H1 (cell line): ENCODE results near the gene PHF1. TPM values are rescaled to one million over a fixed set of nuclear protein-coding genes. Genes with fewer than 3 reads are reported as not detected.

ENCODE experiments used
- CTCF ChIA-PET: fragments of 300-600 bp; sonication (Branson Sonifier 250); formaldehyde crosslinking; loops from one replicate; lab custom pipeline; 2021; ENCODE audit not compliant: partially characterized antibody; lab: Charles Lee
- POLR2A ChIA-PET: fragments of 300-600 bp; sonication (Branson Sonifier 250); formaldehyde crosslinking; loops from one replicate; lab custom pipeline; 2021; ENCODE audit warnings: inconsistent platforms; ENCODE audit not compliant: partially characterized antibody; lab: Charles Lee
- DNase-seq, 2 experiments: peaks; one replicate each; pipeline versions ENCODE4 v3.0.0 to v3.0.0-alpha.2; 2010 to 2022; ENCODE audit warnings: low spot score in 2 of 2, low read depth in 1 of 2, mixed read lengths in 1 of 2
- FAIRE-seq: peaks from 2 replicates; lab custom pipeline; 2011; peaks lifted over from hg19 to GRCh38; lab: Jason Lieb, UNC
- H2AFZ ChIP-seq: 2 replicates; pipeline ENCODE4 v1.8.1; 2012; ENCODE audit warnings: low read length, inconsistent platforms
- H2AK5ac ChIP-seq: 2 replicates; pipeline ENCODE4 v1.6.1; 2013; ENCODE audit warnings: low read depth, low read length
- H2BK120ac ChIP-seq: replicated peaks from 2 replicates; pipeline ENCODE3; 2013; ENCODE audit warnings: low read depth, low read length, inconsistent platforms
- H2BK12ac ChIP-seq: 2 replicates; pipeline ENCODE4 v1.6.1; 2013; ENCODE audit warnings: low read depth, low read length
- H2BK15ac ChIP-seq: 2 replicates; pipeline ENCODE4 v1.6.1; 2013; ENCODE audit warnings: low read length
- H2BK20ac ChIP-seq: 2 replicates; pipeline ENCODE4 v1.6.1; 2013; ENCODE audit warnings: low read length
- H2BK5ac ChIP-seq: 2 replicates; pipeline ENCODE4 v1.6.1; 2013; ENCODE audit warnings: low read depth, low read length
- H3K14ac ChIP-seq: 2 replicates; pipeline ENCODE4 v1.6.1; 2013; ENCODE audit warnings: inconsistent platforms; ENCODE audit not compliant: insufficient read length
- H3K18ac ChIP-seq: 2 replicates; pipeline ENCODE4 v1.6.1; 2013; ENCODE audit warnings: low read length; ENCODE audit errors: extremely low read depth
- H3K23ac ChIP-seq: 2 replicates; pipeline ENCODE4 v1.6.1; 2013; ENCODE audit warnings: inconsistent platforms; ENCODE audit not compliant: insufficient read length
- H3K23me2 ChIP-seq: 2 replicates; pipeline ENCODE4 v1.6.1; 2013; ENCODE audit warnings: low read depth, low read length
- H3K27ac ChIP-seq: 2 replicates; pipeline ENCODE4 v1.6.1; 2011; ENCODE audit warnings: low read depth, low read length, inconsistent platforms
- H3K27me3 ChIP-seq, 4 experiments: replicated peaks in 1 of 4; 1 replicate in 1 of 4; 2 replicates in 3 of 4; pipeline versions ENCODE4 v1.6.1 to v1.8.1; 2011 to 2013; ENCODE audit warnings: low read length in 3 of 4, mild to moderate bottlenecking in 3 of 4, inconsistent platforms in 2 of 4, mixed read lengths in 2 of 4, moderate library complexity in 1 of 4; ENCODE audit not compliant: control insufficient read depth in 3 of 4, insufficient read depth in 3 of 4; ENCODE audit errors: extremely low read depth in 1 of 4
- H3K36me3 ChIP-seq, 4 experiments: 2 replicates each; pipeline versions ENCODE4 v1.6.1 to v1.8.1; 2011 to 2013; ENCODE audit warnings: mild to moderate bottlenecking in 4 of 4, low read length in 3 of 4, moderate library complexity in 2 of 4, control low read depth in 1 of 4, inconsistent platforms in 1 of 4; ENCODE audit not compliant: insufficient read depth in 4 of 4, control insufficient read depth in 2 of 4
- H3K4ac ChIP-seq: replicated peaks from 2 replicates; pipeline ENCODE3; 2013; ENCODE audit warnings: low read length, low read depth, mixed read lengths, inconsistent platforms; ENCODE audit not compliant: insufficient read length
- H3K4me1 ChIP-seq, 4 experiments: replicated peaks in 1 of 4; 1 replicate in 1 of 4; 2 replicates in 3 of 4; pipeline versions ENCODE4 v1.6.1 to v1.8.1; 2011 to 2013; ENCODE audit warnings: low read length in 3 of 4, inconsistent platforms in 2 of 4, mixed read lengths in 1 of 4; ENCODE audit not compliant: insufficient read depth in 4 of 4, control insufficient read depth in 3 of 4
- H3K4me2 ChIP-seq, 2 experiments: 2 replicates each; pipeline versions ENCODE4 v1.6.1 to v1.8.1; 2011 to 2013; ENCODE audit warnings: low read depth in 2 of 2, low read length in 2 of 2, control low read depth in 1 of 2, inconsistent platforms in 1 of 2, mild to moderate bottlenecking in 1 of 2; ENCODE audit not compliant: insufficient read depth in 1 of 2
- H3K4me3 ChIP-seq, 4 experiments: fragments of 200-600, 300-600 bp in 1 of 4; sonication (generic), shearing (Covaris generic), sonication (Bioruptor Twin) in 1 of 4; 2 replicates each; pipeline versions ENCODE4 v1.5.1 to v1.8.1; 2011 to 2016; ENCODE audit warnings: low read length in 4 of 4, low read depth in 3 of 4, control low read depth in 2 of 4, inconsistent platforms in 2 of 4, mild to moderate bottlenecking in 2 of 4, mixed read lengths in 1 of 4, moderate library complexity in 1 of 4; ENCODE audit not compliant: insufficient read depth in 2 of 4; ENCODE audit errors: extremely low read depth in 1 of 4
- H3K56ac ChIP-seq: replicated peaks from 2 replicates; pipeline ENCODE3; 2013; ENCODE audit warnings: low read depth, mild to moderate bottlenecking, mixed read lengths, low read length, inconsistent platforms; ENCODE audit not compliant: insufficient read length
- H3K79me1 ChIP-seq: 2 replicates; pipeline ENCODE4 v1.6.1; 2013; ENCODE audit warnings: low read depth, low read length, control low read depth
- H3K79me2 ChIP-seq, 2 experiments: 2 replicates each; pipeline versions ENCODE4 v1.6.1 to v1.8.1; 2012 to 2013; ENCODE audit warnings: low read length in 2 of 2, mild to moderate bottlenecking in 2 of 2, inconsistent platforms in 1 of 2; ENCODE audit not compliant: insufficient read depth in 2 of 2, control insufficient read depth in 1 of 2
- H3K9ac ChIP-seq, 4 experiments: replicated peaks in 1 of 4; 1 replicate in 1 of 4; 2 replicates in 3 of 4; pipeline versions ENCODE4 v1.6.1 to v1.8.1; 2011 to 2013; ENCODE audit warnings: low read depth in 3 of 4, low read length in 3 of 4, control low read depth in 2 of 4, mild to moderate bottlenecking in 2 of 4, moderate library complexity in 2 of 4, inconsistent platforms in 1 of 4; ENCODE audit errors: extremely low read depth in 1 of 4
- H3K9me3 ChIP-seq, 2 experiments: 2 replicates each; pipeline versions ENCODE4 v1.6.1 to v1.8.1; 2012 to 2013; ENCODE audit warnings: mild to moderate bottlenecking in 2 of 2, moderate library complexity in 2 of 2, control low read depth in 1 of 2, inconsistent platforms in 1 of 2, low read depth in 1 of 2, low read length in 1 of 2, mixed read lengths in 1 of 2; ENCODE audit not compliant: insufficient read depth in 2 of 2
- H4K20me1 ChIP-seq, 2 experiments: replicated peaks in 1 of 2; 2 replicates each; pipeline versions ENCODE3 to v1.8.1; 2011 to 2013; ENCODE audit warnings: inconsistent platforms in 2 of 2, low read length in 2 of 2, mild to moderate bottlenecking in 1 of 2; ENCODE audit not compliant: insufficient read depth in 2 of 2, control insufficient read depth in 1 of 2
- H4K5ac ChIP-seq: 2 replicates; pipeline ENCODE4 v1.6.1; 2013; ENCODE audit warnings: low read length, low read depth, mixed read lengths, inconsistent platforms; ENCODE audit not compliant: insufficient read length
- H4K8ac ChIP-seq: 2 replicates; pipeline ENCODE4 v1.8.0; 2013; ENCODE audit warnings: mild to moderate bottlenecking, moderate library complexity, low read length, inconsistent platforms; ENCODE audit not compliant: insufficient read depth; ENCODE audit errors: extremely low read depth
- H4K91ac ChIP-seq: replicated peaks from 2 replicates; pipeline ENCODE3; 2013; ENCODE audit warnings: low read length, mixed read lengths, inconsistent platforms; ENCODE audit not compliant: insufficient read length
- ATF2 ChIP-seq: IDR thresholded peaks from 2 replicates; pipeline ENCODE4 v1.6.1; 2012; ENCODE audit warnings: low read length, inconsistent platforms
- BACH1 ChIP-seq: IDR thresholded peaks from 2 replicates; pipeline ENCODE4 v1.6.1; 2012; ENCODE audit warnings: low read length, improper control_type of control experiment
- CBX5 ChIP-seq: fragments of 300-800, 300-1000 bp; sonication (generic); IDR thresholded peaks from 2 replicates; pipeline ENCODE4 v1.7.1; 2016; ENCODE audit warnings: antibody characterized with exemption, low read length, low read depth
- CHD1 ChIP-seq: IDR thresholded peaks from 2 replicates; pipeline ENCODE4 v1.6.1; 2012; ENCODE audit warnings: low read depth, low read length, improper control_type of control experiment
- CTBP2 ChIP-seq: IDR thresholded peaks from 2 replicates; pipeline ENCODE4 v1.7.0; 2011; ENCODE audit warnings: borderline replicate concordance, mild to moderate bottlenecking, moderate library complexity, mixed read lengths, low read length; ENCODE audit not compliant: insufficient read depth, insufficient read length
- EP300 ChIP-seq, 2 experiments: IDR thresholded peaks; 1 replicate in 1 of 2; 2 replicates in 1 of 2; pipeline ENCODE4 v1.6.1; 2011 to 2012; ENCODE audit warnings: low read depth in 2 of 2, low read length in 2 of 2, mild to moderate bottlenecking in 2 of 2, borderline replicate concordance in 1 of 2, inconsistent platforms in 1 of 2, moderate library complexity in 1 of 2
- KDM5A ChIP-seq: fragments of 200-600 bp; IDR thresholded peaks from 2 replicates; pipeline ENCODE4 v1.7.1; 2012; ENCODE audit warnings: mild to moderate bottlenecking, low read length, inconsistent platforms, mixed read lengths
- MAX ChIP-seq: IDR thresholded peaks from 2 replicates; pipeline ENCODE4 v1.6.1; 2012; ENCODE audit warnings: inconsistent platforms
- SP4 ChIP-seq: IDR thresholded peaks from 2 replicates; pipeline ENCODE4 v1.6.1; 2012; ENCODE audit warnings: low read length, inconsistent platforms
- TAF1 ChIP-seq: IDR thresholded peaks from 2 replicates; pipeline ENCODE4 v1.6.1; 2011; ENCODE audit warnings: mild to moderate bottlenecking, low read depth, low read length
- TBP ChIP-seq: IDR thresholded peaks from 2 replicates; pipeline ENCODE4 v1.6.1; 2011; ENCODE audit warnings: low read depth, low read length, improper control_type of control experiment
- TEAD4 ChIP-seq: IDR thresholded peaks from 2 replicates; pipeline ENCODE4 v1.6.1; 2012; ENCODE audit warnings: low read depth, low read length, inconsistent platforms, mixed read lengths
- WGBS, 2 experiments: shearing (Covaris generic) in 1 of 2; methylation state at CpG; one replicate each; pipeline versions ENCODE4 v1.1.6 to v1.1.7; 2013 to 2015; ENCODE audit warnings: low lambda C conversion rate in 2 of 2, mixed read lengths in 2 of 2, inconsistent platforms in 1 of 2, low coverage in 1 of 2, missing lambda C conversion rate in 1 of 2; ENCODE audit not compliant: insufficient replicate concordance in 2 of 2, insufficient coverage in 1 of 2, insufficient read length in 1 of 2; ENCODE audit errors: extremely low coverage in 1 of 2, missing lambda C conversion rate in 1 of 2; 5-methylcytosine and 5-hydroxymethylcytosine counted together
- polyA plus RNA-seq, 7 experiments: library from polyadenylated mRNA; depleted of rRNA in 3 of 7; stranded (reverse) in 5 of 7; unstranded in 2 of 7; fragments of >200 nt in 5 of 7; fragments of 200-250 nt in 2 of 7; gene quantifications; 1 replicate in 5 of 7; 2 replicates in 1 of 7; 4 replicates in 1 of 7; pipeline versions ENCODE4 v1.2.1 to v1.2.3, GENCODE V29; 2011 to 2013; ENCODE audit warnings: missing spikeins in 2 of 7, mixed read lengths in 2 of 7
- total RNA-seq: library from RNA; stranded (reverse); fragmentation: NEBNext Ultra II Directional; extraction: Animal tissue kit (Norgen Biotek cat#: 25700); gene quantifications from 2 replicates; pipeline ENCODE4 v1.2.1, GENCODE V29; 2021

The PHF1 gene
- total and polyA plus RNA-seq, 2 of the 8 experiments (the other 6 are each of a cell fraction or from before 2014, with no cell fraction given): 47.3 to 78.6 TPM

- Histone ChIP-seq H4K8ac (no peak overlapping the region), H3K23ac (no peak overlapping the region), H4K91ac (no peak overlapping the region), H3K4me1 (peaks cover 0 to 2% (median 0%) of the 10 kb centered on the region in 4 experiments; a peak in 1 of 7 replicates), H3K27me3 (no peaks in the 10 kb centered on the region), H3K56ac (no peak overlapping the region), H2BK15ac (no peak overlapping the region), H2AFZ (no peak overlapping the region), H3K9me3 (no peaks in the 10 kb centered on the region), H3K4ac (no peak overlapping the region), H3K79me2 (no peaks in the 10 kb centered on the region), H3K4me3 (no peak overlapping the region), H3K79me1 (0 out of 2 replicates have a peak, but pooled peaks cover 2% of the 10 kb centered on the region), H2BK12ac (no peak overlapping the region), H2BK120ac (no peak overlapping the region), H3K18ac (no peak overlapping the region), H3K9ac (no peak overlapping the region), H2BK5ac (no peak overlapping the region), H3K4me2 (no peak overlapping the region), H3K14ac (no peak overlapping the region), H3K27ac (no peak overlapping the region), H4K5ac (no peak overlapping the region), H4K20me1 (peaks cover 0 to 13% of the 10 kb centered on the region in 2 experiments), H2BK20ac (no peak overlapping the region), H3K36me3 (peaks cover 30 to 55% (median 47%) of the 10 kb centered on the region in 4 experiments), H3K23me2 (no peaks in the 10 kb centered on the region; the same call in 1 of the 2 replicates), H2AK5ac (no peak overlapping the region)
- POLR2A ChIA-PET: interaction anchor here (1.3 to 1.5 kb wide), 2 partner anchors 13 to 133 kb away, joined by 3 to 5 read pairs; partner anchors contain the start of gene KIFC1
- no peak for FAIRE-seq
- WGBS, 2 experiments: 95% methylated on average over 15 of the region's 15 CpGs; no CpG with 5 or more reads in 1 of the 2 experiments
- DNase-seq: no peak
- CTCF ChIA-PET: interaction anchor here (0.5 to 1.0 kb wide), 4 partner anchors 10 to 128 kb away, joined by 3 to 4 read pairs (median 3); partner anchors contain the start of gene B3GALT4
- no peak for TF ChIP-seq CHD1
- no peak for TF ChIP-seq ATF2
- TF ChIP-seq CBX5: no peak
- TF ChIP-seq BACH1: no peak
- no peak for TF ChIP-seq CTBP2
- TF ChIP-seq MAX: no peak
- TF ChIP-seq KDM5A: no peak
- no peak for TF ChIP-seq TAF1
- TF ChIP-seq EP300 (IDR thresholded peaks at IDR 0.05; ENCODE audit: borderline replicate concordance in 1 of 2, low read depth in 2 of 2, low read length in 2 of 2): no peak
- no peak for TF ChIP-seq TBP
- no peak for TF ChIP-seq TEAD4
- no peak for TF ChIP-seq SP4
These were observed 5.4 kb upstream of the PHF1 start for GRCh38 chr6:33405386-33405940.
